Skeletal muscle tissue (tissue), 4 donors: ENCODE measurements around the gene UGT2B15. TPM values are rescaled to one million over a fixed set of nuclear protein-coding genes. Genes with fewer than 3 reads are reported as not detected.
"Not testable (repeated sequence)": the region's sequence is repeated elsewhere in the genome, so short reads cannot be mapped to it uniquely, and the experiment has no call there.

Experiments used
- H3K27ac ChIP-seq: one replicate; pipeline ENCODE4 v1.7.0; 2013; ENCODE audit warnings: mild to moderate bottlenecking, low read depth, low read length, inconsistent platforms
- H3K27me3 ChIP-seq, 3 donors: one replicate each; pipeline ENCODE4 v1.7.0; 2013; ENCODE audit warnings: low read length in 3 of 3; ENCODE audit not compliant: control insufficient read depth in 3 of 3, insufficient read depth in 3 of 3
- H3K36me3 ChIP-seq, 3 donors: one replicate each; pipeline ENCODE4 v1.7.0; 2013; ENCODE audit warnings: low read length in 3 of 3; ENCODE audit not compliant: control insufficient read depth in 3 of 3, insufficient read depth in 3 of 3
- H3K4me1 ChIP-seq, 3 donors: one replicate each; pipeline ENCODE4 v1.7.0; 2013; ENCODE audit warnings: low read length in 3 of 3, mild to moderate bottlenecking in 3 of 3; ENCODE audit not compliant: control insufficient read depth in 3 of 3, insufficient read depth in 3 of 3
- H3K4me3 ChIP-seq, 3 donors: one replicate each; pipeline ENCODE4 v1.7.0; 2013; ENCODE audit warnings: low read length in 3 of 3
- H3K9ac ChIP-seq, 3 donors: one replicate each; pipeline ENCODE4 v1.7.0; 2013; ENCODE audit warnings: low read length in 3 of 3, mild to moderate bottlenecking in 3 of 3, moderate library complexity in 2 of 3, low read depth in 1 of 3
- H3K9me3 ChIP-seq, 3 donors: one replicate each; pipeline ENCODE4 v1.7.0; 2013; ENCODE audit warnings: low read length in 3 of 3; ENCODE audit not compliant: control insufficient read depth in 3 of 3
- total RNA-seq: library from RNA; depleted of rRNA; stranded (reverse); fragments of >200 nt; gene quantifications from one replicate; pipeline ENCODE4 v1.2.3, GENCODE V29; 2014
- donor health status: Osteomylitis.

The UGT2B15 gene
- total RNA-seq = not detected

DNA sequence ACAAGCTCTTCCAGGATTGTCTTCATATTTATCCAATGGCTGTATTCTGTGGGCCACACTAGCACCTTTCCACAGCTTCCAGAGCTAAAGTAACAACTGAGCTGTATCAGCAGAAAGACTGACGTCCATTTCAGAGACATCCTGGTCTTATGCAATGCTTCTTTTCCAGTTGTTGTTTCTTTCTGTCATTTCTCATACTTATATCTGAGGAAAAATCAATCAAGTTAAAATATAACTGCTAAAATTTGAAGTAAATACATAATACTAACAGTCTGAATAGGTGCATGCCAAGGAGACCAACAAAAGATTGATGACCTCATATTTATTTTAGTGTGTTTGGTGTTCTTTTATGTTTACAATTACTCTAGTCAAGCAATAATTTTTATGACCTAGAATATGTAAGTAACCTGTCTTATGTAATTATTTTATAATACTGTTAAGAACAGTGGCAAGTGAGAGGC is at the start of gene UGT2B15:
UGT2B15 (minus strand) TSS at position 174 of the 461 bp plus-strand sequence; CDS start at position 140, 34 bp downstream.
- not testable (repeated sequence) for H3K4me1 ChIP-seq, H3K9ac ChIP-seq, H3K27me3 ChIP-seq, H3K4me3 ChIP-seq, H3K36me3 ChIP-seq, H3K9me3 ChIP-seq, H3K27ac ChIP-seq

DNA sequence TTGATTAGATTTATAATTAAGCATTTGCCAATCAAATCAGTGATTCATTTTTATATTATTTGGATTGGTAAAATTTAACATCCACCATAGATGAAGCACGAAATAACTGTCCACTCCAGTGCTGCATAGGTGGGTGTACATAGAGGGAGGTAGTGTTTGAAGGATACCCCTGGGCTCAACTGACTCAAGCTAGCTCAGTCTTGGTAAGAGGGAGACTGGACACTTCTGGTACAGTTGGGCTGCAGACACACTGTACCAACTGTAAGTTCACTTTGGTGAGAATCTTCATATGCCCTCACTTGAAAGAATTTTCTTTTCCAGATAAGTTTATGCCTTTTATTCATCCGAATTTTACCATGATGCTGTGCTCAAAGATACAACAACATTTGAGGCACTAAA is 48.6 kb upstream of the UGT2B15 start:
- H3K27ac ChIP-seq = no peak overlapping the region
- no peak overlapping the region for H3K9ac ChIP-seq
- no peak overlapping the region for H3K4me3 ChIP-seq
- H3K27me3 ChIP-seq = no peaks in the 10 kb centered on the region
- no peaks in the 10 kb centered on the region for H3K4me1 ChIP-seq
- no peaks in the 10 kb centered on the region for H3K9me3 ChIP-seq
- H3K36me3 ChIP-seq = no peaks in the 10 kb centered on the region

DNA sequence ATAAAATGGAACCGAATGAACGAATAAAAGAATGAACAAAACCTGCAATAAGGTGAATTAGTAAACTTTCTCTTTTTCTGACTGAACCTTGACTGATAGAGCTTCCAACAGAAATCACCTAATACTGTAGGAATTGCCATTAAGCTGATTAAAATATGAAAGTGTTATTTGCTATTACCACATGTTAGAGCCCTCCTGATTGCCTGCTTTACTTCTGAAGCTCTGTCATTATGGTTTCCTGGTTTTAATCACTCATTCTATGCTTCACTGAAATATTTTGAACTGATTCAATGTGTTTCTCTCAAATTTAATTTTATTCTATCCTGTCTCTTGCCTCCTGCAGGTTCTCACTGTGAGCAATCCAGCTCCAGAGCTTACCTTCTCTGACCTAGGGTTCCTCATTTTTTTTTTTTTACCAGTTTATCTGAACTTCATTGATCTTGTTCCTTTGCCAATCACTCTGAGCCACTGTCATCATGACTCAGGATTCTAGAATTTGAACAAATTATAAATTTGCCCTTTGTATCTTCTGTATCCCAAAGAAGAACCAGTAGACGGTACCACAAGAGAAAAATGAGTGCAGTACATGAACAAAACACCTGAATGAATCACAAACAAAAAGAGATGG is 48.1 kb upstream of the UGT2B15 start:
- H3K9ac ChIP-seq = no peak overlapping the region
- no peaks in the 10 kb centered on the region for H3K4me1 ChIP-seq
- no peak overlapping the region for H3K4me3 ChIP-seq
- H3K27me3 ChIP-seq = no peaks in the 10 kb centered on the region
- H3K9me3 ChIP-seq = no peaks in the 10 kb centered on the region
- H3K27ac ChIP-seq = no peak overlapping the region
- no peaks in the 10 kb centered on the region for H3K36me3 ChIP-seq

DNA sequence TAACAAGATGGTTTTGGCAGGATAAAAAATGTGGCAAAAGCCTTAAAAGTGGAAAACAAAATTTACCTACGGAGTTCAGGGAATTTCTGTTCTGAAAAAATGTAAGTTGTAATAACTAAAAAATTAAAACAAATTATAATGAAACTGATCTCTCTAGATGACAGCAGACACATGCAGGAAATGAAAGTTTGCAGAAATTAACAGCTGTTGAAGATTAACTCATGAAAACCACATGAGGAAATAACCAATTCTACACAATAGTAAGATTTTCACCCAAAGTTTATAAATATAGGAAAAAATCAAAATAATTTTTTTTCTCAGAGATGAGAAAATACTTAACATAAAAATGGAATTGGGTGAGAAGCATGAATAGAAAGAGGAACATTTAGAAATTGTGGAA is 47.5 kb upstream of the UGT2B15 start:
- no peaks in the 10 kb centered on the region for H3K9me3 ChIP-seq
- no peaks in the 10 kb centered on the region for H3K4me1 ChIP-seq
- no peak overlapping the region for H3K27ac ChIP-seq
- no peaks in the 10 kb centered on the region for H3K27me3 ChIP-seq
- no peak overlapping the region for H3K9ac ChIP-seq
- no peaks in the 10 kb centered on the region for H3K36me3 ChIP-seq
- H3K4me3 ChIP-seq = no peak overlapping the region

DNA sequence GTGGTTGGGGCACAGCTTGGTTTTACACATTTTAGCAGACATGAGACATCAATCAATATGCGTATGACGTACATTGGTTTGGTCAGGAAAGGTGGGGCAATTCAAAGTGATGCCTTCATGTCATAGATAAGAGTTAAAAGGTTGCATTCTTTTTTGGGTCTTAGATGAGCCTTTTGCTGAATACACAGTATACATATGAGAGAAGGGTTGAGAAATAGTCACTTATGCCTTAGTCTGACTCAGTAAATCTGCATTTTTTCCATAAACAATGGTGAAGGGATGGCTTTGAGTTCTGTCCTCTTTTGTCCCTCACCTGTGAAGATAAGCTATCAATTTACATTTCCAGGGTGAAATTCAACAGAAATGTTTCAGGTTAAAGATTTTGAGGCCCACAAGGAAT is 43.9 kb upstream of the UGT2B15 start:
- no peaks in the 10 kb centered on the region for H3K9me3 ChIP-seq
- no peaks in the 10 kb centered on the region for H3K4me1 ChIP-seq
- no peak overlapping the region for H3K4me3 ChIP-seq
- H3K27me3 ChIP-seq = no peaks in the 10 kb centered on the region
- no peak overlapping the region for H3K9ac ChIP-seq
- H3K27ac ChIP-seq = no peak overlapping the region
- H3K36me3 ChIP-seq = no peaks in the 10 kb centered on the region

DNA sequence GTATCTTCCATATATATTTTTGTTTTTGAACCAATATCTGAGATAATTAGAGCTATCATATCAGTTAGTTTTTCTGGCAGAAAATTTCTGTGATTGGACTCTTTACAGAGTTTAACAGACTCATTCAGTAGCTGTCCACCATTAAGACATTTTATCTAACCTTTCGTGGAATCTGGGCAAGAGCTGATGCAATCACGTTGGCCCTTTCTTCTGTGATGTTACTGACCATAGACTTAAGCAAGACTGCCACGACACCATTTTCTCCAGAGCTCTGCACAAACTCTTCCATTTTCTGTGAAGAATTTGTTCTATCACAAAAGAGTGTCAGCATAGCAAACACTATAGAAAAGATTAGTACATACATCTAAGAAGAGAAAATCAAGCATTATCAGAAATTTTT is 41.8 kb upstream of the UGT2B15 start:
- Histone ChIP-seq H3K36me3 (no peaks in the 10 kb centered on the region), H3K9ac (no peak overlapping the region), H3K9me3 (no peaks in the 10 kb centered on the region), H3K27ac (no peak overlapping the region), H3K27me3 (no peaks in the 10 kb centered on the region), H3K4me1 (no peaks in the 10 kb centered on the region), H3K4me3 (no peak overlapping the region)

DNA sequence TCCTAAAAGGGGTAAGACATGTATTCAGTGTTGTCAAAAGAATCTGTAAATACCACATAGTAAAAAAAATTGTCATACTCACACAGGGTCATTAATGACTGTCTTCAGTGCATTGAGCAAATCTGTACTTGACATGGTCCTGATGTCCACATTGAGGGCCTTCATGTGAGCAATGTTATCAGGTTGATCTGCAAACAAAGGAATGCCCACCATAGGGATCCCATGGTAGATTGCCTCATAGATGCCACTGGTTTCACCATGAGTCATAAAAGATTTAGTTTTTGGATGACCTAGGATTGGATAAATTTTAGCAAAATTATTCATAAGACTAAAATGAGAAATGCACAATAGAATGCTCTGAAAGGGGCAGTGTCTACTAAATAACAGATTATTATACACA is 38.1 kb upstream of the UGT2B15 start:
- Histone ChIP-seq H3K36me3 (no peaks in the 10 kb centered on the region), H3K4me3 (no peak overlapping the region), H3K27me3 (no peaks in the 10 kb centered on the region), H3K9ac (no peak overlapping the region), H3K27ac (no peak overlapping the region), H3K9me3 (no peaks in the 10 kb centered on the region), H3K4me1 (no peaks in the 10 kb centered on the region)

DNA sequence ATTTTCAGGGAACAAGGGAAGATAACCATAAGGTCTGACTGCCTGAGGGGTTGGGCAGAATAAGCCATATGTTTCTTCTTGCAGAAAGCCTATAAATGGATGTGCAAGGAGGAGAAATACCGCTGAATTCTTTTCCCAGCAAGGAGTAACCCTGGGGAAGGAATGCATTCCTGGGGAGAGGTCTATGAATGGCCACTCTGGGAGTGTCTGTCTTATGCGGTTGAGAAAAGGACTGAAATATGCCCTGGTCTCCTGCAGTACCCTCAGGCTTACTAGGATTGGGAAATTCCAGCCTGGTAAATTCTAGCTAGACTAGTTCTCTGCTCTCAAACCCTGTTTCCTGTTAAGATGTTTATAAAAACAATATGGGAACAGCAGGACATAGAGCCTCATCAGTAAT is 32.7 kb upstream of the UGT2B15 start:
- H3K27me3 ChIP-seq, H3K27ac ChIP-seq, H3K9me3 ChIP-seq, H3K4me3 ChIP-seq, H3K4me1 ChIP-seq, H3K36me3 ChIP-seq, H3K9ac ChIP-seq: not testable (repeated sequence)

DNA sequence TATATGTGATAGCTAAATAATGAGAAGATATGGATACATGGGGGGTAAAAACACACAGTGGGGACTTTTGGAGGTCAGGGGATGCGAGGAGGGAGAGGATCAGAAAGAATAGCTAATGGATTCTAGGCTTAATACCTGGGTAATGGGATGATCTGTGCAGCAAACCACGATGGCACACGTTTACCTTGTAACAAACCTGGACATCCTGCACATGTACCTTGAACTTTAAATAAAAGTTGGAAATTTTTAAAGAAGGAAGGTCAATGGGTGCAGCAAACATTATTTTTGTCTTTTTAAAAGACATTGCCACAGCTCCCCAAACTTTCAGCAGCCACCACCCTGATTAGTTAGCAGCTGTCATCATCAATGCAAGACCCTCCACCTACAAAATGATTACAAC is 29.7 kb upstream of the UGT2B15 start:
- Histone ChIP-seq H3K36me3 (no peaks in the 10 kb centered on the region), H3K4me1 (no peaks in the 10 kb centered on the region), H3K4me3 (no peak overlapping the region), H3K9ac (no peak overlapping the region), H3K27ac (no peak overlapping the region), H3K9me3 (no peaks in the 10 kb centered on the region), H3K27me3 (no peaks in the 10 kb centered on the region)

DNA sequence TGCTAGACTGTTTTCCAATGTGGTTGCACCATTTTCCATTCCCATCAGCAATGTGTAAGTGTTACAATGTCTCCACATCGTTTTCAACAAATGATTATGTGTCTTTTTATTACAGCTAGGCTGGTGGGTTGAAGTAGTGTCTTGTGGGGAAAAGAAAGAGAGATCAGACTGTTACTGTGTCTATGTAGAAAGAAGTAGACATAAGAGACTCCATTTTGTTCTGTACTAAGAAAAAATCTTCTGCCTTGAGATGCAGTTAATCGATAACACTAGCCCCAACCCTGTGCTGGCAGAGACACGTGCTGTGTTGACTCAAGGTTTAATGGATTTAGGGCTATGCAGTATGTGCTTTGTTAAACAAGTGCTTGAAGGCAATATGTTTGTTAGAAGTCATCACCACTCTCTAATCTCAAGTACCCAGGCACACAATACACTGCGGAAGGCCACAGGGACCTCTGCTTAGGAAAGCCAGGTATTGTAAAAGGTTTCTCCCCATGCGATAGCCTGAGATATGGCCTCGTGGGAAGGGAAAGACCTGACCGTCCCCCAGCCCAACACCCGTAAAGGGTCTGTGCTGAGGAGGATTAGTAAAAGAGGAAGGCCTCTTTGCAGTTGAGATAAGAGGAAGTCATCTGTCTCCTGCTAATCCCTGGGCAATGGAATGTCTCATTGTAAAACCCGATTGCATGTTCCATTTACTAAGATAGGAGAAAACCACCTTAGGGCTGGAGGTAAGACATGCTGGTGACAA is 23.0 kb upstream of the UGT2B15 start:
- Histone ChIP-seq H3K27ac (no peak overlapping the region), H3K4me1 (no peaks in the 10 kb centered on the region), H3K4me3 (no peak overlapping the region), H3K36me3 (no peaks in the 10 kb centered on the region), H3K9ac (no peak overlapping the region), H3K27me3 (no peaks in the 10 kb centered on the region), H3K9me3 (no peaks in the 10 kb centered on the region)
